ENCODE data around the gene GOLGA3.
A peak's percentile ranks its signal among the peaks of the same experiment; 100 is the strongest.

DNA sequence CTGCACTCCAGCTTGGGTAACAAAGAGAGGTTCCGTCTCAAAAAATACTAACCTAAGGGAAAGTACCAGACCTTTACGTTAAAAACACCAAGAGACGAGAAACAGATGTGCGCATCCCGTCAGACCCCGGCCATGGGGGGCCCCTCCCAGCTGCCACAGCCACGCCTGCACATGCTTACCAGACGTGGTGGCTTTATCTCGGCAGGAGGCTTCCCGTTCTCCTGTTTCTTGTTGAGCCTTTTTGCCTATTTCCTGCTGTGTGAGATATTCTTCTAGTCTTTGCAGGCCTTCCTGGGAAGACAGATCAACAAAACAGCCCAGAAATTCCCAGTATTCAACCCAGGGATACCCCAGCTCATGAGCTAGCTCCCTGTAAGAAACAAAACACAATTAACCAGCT lies 94.5 kb downstream of the GOLGA3 start:
- TF ChIP-seq POLR2AphosphoS5 (IDR thresholded peaks at IDR 0.05; ENCODE audit: borderline replicate concordance, low read depth, low read length) (peak; percentile 46; the same call in 1 of the 2 replicates), EZH2 (IDR thresholded peaks at IDR 0.05) (no peak)
